CD4-positive, alpha-beta T cell treated with Interleukin-15 for 4 hours (primary cell): ENCODE data around the gene GK.
"Not testable (repeated sequence)": the region's sequence is repeated elsewhere in the genome, so short reads cannot be mapped to it uniquely, and the experiment has no call there.

Experiments used
- DNase-seq: peaks from one replicate; pipeline ENCODE4 v3.0.0-alpha.2; 2020; ENCODE audit warnings: low spot score

GK gene

GRCh38 chrX:30712214-30712613, 59.0 kb downstream of the GK start:
- no peak for DNase-seq

DNA sequence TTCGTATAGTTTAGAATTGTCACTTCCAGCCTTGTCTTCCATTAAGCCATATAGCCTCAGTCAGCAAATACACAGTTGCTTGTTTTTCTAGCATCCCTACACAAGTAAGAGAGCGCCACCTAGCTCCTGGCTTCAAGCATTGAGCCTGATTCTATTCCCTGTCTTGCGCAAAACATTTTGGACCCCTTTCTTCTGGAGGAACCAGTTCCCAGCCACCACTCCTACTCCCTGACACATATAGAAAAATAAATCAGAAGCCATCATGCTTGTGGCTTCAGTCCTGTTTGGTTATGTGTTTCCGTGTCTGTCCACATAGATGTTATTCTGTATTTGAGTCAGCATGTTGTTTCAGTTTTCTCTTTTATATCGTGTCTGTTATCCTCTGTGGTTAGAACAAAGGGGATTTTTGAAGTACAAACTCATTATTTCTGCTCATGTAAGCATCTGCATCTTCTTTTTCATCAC, 59.9 kb downstream of the GK start:
- DNase-seq = peak; percentile 46

DNA sequence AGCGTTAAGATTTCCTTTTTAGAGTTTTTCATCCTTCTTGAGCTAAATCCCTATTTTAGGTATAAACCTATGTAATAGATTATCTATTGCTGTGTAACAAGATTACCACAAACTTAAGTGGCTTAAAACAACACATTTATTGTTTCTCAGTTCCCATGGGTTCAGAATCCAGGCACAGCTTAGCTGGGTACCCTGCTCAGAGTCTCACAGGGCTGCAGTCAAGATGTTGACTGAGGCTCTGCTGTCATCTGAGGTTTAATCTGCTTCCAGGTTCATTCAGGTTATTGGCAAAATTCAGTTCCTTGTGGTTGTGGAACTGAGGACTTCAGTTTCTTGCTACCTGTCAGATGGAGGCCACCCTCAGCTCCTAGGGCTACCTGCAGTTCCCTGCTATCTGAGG, 60.9 kb downstream of the GK start:
- DNase-seq = no peak

DNA sequence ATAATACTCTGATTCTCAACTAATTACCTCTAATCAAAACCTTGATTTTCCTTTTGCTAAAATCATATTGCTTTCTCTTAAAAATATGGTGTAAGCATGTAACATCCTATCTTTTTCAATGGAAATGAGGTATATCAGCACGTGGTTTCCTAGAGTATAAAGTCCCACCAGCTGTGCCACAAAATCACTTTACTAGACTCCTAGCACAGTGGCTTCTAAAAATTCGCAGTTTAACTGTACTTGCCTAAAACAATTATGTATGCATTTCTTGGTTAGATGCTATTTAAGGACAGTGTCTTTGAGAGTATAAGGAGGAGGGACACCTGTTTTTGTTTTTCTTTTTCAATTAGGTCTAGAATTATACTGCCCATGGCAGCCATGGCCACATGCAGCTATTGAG, 62.8 kb downstream of the GK start:
- no peak for DNase-seq

DNA sequence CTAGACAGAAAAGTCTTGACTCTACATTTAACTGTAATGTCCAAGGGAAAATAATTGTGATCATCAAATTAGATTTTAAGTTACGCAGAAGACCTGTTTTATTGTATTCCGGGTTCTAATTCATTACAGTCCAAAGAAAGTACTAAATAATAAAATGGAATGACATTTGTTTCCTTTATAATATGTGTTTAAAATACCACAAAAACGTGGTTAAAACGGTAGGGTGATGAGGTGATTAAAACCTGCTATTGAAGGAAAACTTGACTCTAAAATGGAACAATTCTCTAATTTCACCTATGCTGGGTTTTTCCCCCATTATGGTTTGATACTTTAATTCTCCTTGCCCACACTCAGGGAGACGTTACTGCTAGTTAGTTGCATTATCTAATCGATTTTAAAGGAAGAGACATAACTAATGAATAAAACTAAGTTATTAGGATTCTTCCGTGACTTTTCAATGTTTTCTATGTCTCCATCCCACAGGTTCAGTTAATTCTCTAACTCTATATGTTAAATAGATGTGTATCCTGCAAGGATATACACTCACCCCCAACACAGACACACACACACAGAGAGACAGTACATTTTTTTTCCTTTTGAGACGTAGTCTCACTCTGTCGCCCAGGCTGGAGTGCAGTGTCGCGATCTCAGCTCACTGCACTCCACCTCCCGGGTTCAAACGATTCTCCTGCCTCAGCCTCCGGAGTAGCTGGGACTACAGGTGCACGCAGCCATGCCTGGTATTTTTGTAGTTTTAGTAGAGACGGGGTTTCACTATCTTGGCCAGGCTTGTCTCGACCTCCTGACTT, 80.8 kb downstream of the GK start:
- DNase-seq = no peak

DNA sequence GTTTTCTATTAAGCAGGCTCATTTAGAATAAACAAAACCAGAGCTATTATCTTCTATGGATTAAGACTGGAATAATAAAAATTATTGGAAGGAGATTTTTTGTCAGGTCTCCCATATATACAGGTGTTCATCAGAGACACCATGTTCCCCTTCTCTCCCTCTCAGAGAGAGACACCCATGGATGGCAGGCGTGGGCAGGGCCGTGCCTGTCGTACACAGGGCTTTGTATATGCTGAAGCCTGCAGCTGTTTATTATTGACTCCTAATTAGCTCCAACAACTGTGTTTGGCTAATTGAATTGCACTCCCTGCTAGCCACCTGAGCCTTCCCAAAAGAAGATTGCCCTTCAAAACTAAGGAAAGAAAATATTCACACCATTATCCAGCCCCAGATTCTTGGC, 81.6 kb downstream of the GK start:
- no peak for DNase-seq

DNA sequence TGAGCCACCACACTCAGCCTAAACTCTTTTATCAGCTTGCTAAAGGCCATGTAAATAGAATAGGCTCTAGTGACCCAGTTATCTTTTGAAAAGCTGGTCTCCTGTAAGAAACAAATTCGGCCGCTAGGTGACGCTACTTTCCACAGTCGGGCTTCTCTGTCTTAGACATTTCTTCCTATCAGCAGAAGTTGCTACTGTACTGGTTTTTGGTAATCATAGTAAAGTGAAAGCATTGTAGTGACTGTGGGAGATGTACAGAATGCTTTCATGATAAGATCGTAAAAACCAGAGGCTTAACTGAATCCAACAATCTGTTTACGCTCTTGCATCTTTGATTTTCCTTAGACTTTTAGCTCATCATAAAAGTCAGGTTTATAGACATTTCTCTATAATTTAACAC, 82.6 kb downstream of the GK start:
- DNase-seq = peak; percentile 58

DNA sequence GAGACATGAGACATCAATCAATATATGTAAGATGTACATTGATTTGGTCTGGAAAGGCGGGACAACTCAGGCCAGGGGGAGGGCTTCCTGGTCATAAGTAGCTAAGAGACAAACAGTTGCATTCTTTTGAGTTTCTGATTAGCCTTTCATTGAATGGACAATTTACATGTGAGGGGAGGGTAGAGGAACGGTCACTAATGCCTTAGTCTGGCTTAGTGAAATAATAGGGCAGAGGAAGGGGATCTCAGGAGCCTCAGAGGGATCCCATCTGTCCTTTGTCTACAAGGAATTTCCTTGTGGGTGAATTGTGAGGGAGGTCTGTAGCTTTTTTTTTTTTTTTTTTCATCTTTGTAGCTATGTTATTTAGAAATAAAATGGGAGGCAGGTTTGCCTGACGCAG, 88.3 kb downstream of the GK start:
- DNase-seq = no peak

- no peak for DNase-seq
Observed at GRCh38 chrX:30748342-30748960, 95.2 kb downstream of the GK start.

DNA sequence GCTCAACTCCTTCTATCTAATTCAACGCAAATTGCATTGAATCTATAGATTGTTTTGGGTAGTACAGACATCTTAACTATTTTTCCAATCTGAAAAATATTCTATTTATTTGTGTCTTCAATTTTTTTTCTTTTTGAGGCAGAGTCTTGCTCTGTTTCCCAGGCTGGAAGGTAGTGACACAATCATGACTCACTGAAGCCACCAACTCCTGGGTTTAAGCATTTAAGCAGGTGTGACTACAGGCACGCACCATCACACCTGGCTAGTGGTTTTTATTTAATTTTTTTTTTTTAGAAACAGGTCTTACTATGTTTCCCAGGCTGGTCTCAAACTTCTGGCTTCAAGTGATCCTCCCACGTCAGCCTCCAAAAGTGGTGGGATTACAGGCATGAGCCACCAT, 98.3 kb downstream of the GK start:
- no peak for DNase-seq

- DNase-seq = no peak
Observed at GRCh38 chrX:30762755-30763154, 109.5 kb downstream of the GK start.

- not testable (repeated sequence) for DNase-seq
Observed at GRCh38 chrX:30773764-30774163, 120.5 kb downstream of the GK start.

DNA sequence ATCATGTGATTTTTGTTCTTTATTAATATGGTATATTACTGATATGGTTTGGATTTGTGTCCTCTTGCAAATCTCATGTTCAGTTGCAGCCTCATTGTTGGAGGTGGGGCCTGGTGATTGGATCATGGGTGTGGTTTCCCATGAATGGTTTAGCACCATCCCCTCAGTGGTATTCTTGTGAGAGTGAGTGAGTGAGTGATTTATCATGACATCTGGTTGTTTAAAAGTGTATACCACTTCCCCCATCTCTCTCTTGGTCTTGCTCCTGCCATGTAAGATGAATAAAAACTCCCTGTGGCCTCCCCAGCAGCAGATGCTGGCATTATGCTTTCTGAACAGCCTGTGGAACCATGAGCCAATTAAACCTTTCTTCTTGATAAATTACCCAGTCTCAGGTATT, 124.4 kb downstream of the GK start:
- DNase-seq = no peak

GRCh38 chrX:30779453-30780030, 126.3 kb downstream of the GK start:
- no peak for DNase-seq
